HepG2 (cell line): ENCODE data around the gene LSM12. TPM values are rescaled to one million over a fixed set of nuclear protein-coding genes. Genes with fewer than 3 reads are reported as not detected.

Experiments used
- BRCA1 ChIP-seq: sonication (generic); formaldehyde crosslinking; IDR thresholded peaks from 2 replicates; pipeline ENCODE4 v1.4.0; 2020; ENCODE audit warnings: missing genetic modification reagents
- CBX5 ChIP-seq: sonication (generic); formaldehyde crosslinking; IDR thresholded peaks from 2 replicates; pipeline ENCODE4 v1.4.0; 2020; ENCODE audit warnings: missing genetic modification reagents, borderline replicate concordance
- CCDC6 ChIP-seq: sonication (generic); formaldehyde crosslinking; IDR thresholded peaks from 2 replicates; pipeline ENCODE4 v1.8.1; 2022; ENCODE audit warnings: mild to moderate bottlenecking, missing genetic modification reagents, moderate library complexity
- CREM ChIP-seq, 2 experiments: sonication (generic) in 1 of 2; formaldehyde crosslinking in 1 of 2; IDR thresholded peaks; 2 replicates each; pipeline versions ENCODE4 v1.4.0 to v1.6.1; 2016 to 2020; ENCODE audit warnings: antibody characterized with exemption in 1 of 2, mild to moderate bottlenecking in 1 of 2, missing genetic modification reagents in 1 of 2
- HMGA1 ChIP-seq: sonication (generic); formaldehyde crosslinking; conservative IDR thresholded peaks from 2 replicates; pipeline ENCODE4 v1.4.0; 2020; ENCODE audit warnings: missing genetic modification reagents
- IKZF1 ChIP-seq: fragments of 450-650 bp; IDR thresholded peaks from 2 replicates; pipeline ENCODE4 v1.7.1; 2016
- KLF15 ChIP-seq: sonication (generic); formaldehyde crosslinking; IDR thresholded peaks from 2 replicates; pipeline ENCODE4 v1.8.1; 2023; ENCODE audit warnings: borderline replicate concordance, mild to moderate bottlenecking, inconsistent platforms, missing genetic modification reagents, mixed read lengths
- MAFG ChIP-seq: sonication (generic); formaldehyde crosslinking; IDR thresholded peaks from 2 replicates; pipeline ENCODE4 v1.5.1; 2020; ENCODE audit warnings: mild to moderate bottlenecking, missing genetic modification reagents
- NFKB2 ChIP-seq: sonication (generic); formaldehyde crosslinking; IDR thresholded peaks from 2 replicates; pipeline ENCODE4 v1.4.0; 2020; ENCODE audit warnings: missing genetic modification reagents, borderline replicate concordance
- RORA ChIP-seq: sonication (generic); formaldehyde crosslinking; IDR thresholded peaks from 2 replicates; pipeline ENCODE4 v1.5.0; 2020; ENCODE audit warnings: mild to moderate bottlenecking, missing genetic modification reagents, moderate library complexity
- SMAD9 ChIP-seq: sonication (generic); formaldehyde crosslinking; IDR thresholded peaks from 2 replicates; pipeline ENCODE4 v1.5.1; 2020; ENCODE audit warnings: mild to moderate bottlenecking, missing genetic modification reagents
- XRCC5 ChIP-seq: fragments of 200-400 bp; formaldehyde crosslinking; optimal IDR thresholded peaks from 2 replicates; pipeline ENCODE3; 2017; ENCODE audit warnings: mild to moderate bottlenecking, low read length
- ZNF34 ChIP-seq: sonication (generic); formaldehyde crosslinking; IDR thresholded peaks from 2 replicates; pipeline ENCODE4 v1.4.0; 2020; ENCODE audit warnings: mild to moderate bottlenecking, missing genetic modification reagents, borderline replicate concordance
- ZNF441 ChIP-seq: sonication (generic); formaldehyde crosslinking; IDR thresholded peaks from 2 replicates; pipeline ENCODE4 v1.7.0; 2021; ENCODE audit warnings: missing genetic modification reagents, borderline replicate concordance
- ZNF547 ChIP-seq: sonication (generic); formaldehyde crosslinking; IDR thresholded peaks from 2 replicates; pipeline ENCODE4 v1.5.1; 2020; ENCODE audit warnings: mild to moderate bottlenecking, missing genetic modification reagents
- ZNF605 ChIP-seq: sonication (generic); formaldehyde crosslinking; IDR thresholded peaks from 2 replicates; pipeline ENCODE4 v1.8.0; 2022; ENCODE audit warnings: mild to moderate bottlenecking, missing genetic modification reagents
- ZNF609 ChIP-seq: sonication (generic); formaldehyde crosslinking; IDR thresholded peaks from 2 replicates; pipeline ENCODE4 v1.4.0; 2020; ENCODE audit warnings: mild to moderate bottlenecking, missing genetic modification reagents, borderline replicate concordance
- ZNF770 ChIP-seq: sonication (generic); formaldehyde crosslinking; IDR thresholded peaks from 2 replicates; pipeline ENCODE4 v1.5.0; 2020; ENCODE audit warnings: mild to moderate bottlenecking, missing genetic modification reagents
- polyA plus RNA-seq, 8 experiments: library from polyadenylated mRNA; depleted of rRNA in 3 of 8; stranded (reverse) in 7 of 8; unstranded in 1 of 8; fragments of >200 nt; fragmentation: Illumina TruSeq in 4 of 8; extraction: Trizol in 4 of 8; gene quantifications; 2 replicates each; pipeline versions ENCODE4 v1.2.1 to v1.2.3, GENCODE V29; 2011 to 2016; ENCODE audit warnings: low read depth in 4 of 8, missing spikeins in 1 of 8, mixed read lengths in 1 of 8; ENCODE audit not compliant: insufficient read depth in 1 of 8
- total RNA-seq, 5 experiments: library from RNA; depleted of rRNA; stranded (reverse); fragments of >200 nt; fragmentation: Illumina TruSeq; extraction: Trizol; gene quantifications; 2 replicates each; pipeline ENCODE4 v1.2.3, GENCODE V29; 2016; ENCODE audit warnings: low read depth in 1 of 5
- TF ChIP-seq, protein P1 (sequence below): sonication (generic); formaldehyde crosslinking; IDR thresholded peaks from 2 replicates; pipeline ENCODE4 v1.4.0; 2020; ENCODE audit warnings: missing genetic modification reagents
- TF ChIP-seq, protein P2 (sequence below): IDR thresholded peaks from 2 replicates; pipeline ENCODE4 v1.6.1; 2016

The LSM12 gene
- total and polyA plus RNA-seq, 2 of the 13 experiments (the other 11 are each of a cell fraction or from before 2014, with no cell fraction given): 52.8 to 55.7 TPM

- TF ChIP-seq, protein P1, sequence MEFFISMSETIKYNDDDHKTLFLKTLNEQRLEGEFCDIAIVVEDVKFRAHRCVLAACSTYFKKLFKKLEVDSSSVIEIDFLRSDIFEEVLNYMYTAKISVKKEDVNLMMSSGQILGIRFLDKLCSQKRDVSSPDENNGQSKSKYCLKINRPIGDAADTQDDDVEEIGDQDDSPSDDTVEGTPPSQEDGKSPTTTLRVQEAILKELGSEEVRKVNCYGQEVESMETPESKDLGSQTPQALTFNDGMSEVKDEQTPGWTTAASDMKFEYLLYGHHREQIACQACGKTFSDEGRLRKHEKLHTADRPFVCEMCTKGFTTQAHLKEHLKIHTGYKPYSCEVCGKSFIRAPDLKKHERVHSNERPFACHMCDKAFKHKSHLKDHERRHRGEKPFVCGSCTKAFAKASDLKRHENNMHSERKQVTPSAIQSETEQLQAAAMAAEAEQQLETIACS: no peak
- TF ChIP-seq ZNF441 (CRISPR knock-in tag) (no peak), CREM (IDR thresholded peaks at IDR 0.05) (no peak), CREM (CRISPR knock-in tag; IDR thresholded peaks at IDR 0.05) (no peak), CBX5 (CRISPR knock-in tag) (no peak), HMGA1 (CRISPR knock-in tag) (no peak), KLF15 (CRISPR knock-in tag) (no peak), MAFG (CRISPR knock-in tag) (no peak), ZNF770 (CRISPR knock-in tag) (no peak), NFKB2 (CRISPR knock-in tag) (no peak), RORA (no peak), ZNF605 (CRISPR knock-in tag) (no peak), IKZF1 (no peak), BRCA1 (CRISPR knock-in tag) (no peak), ZNF547 (CRISPR knock-in tag) (no peak), SMAD9 (CRISPR knock-in tag) (no peak), ZNF609 (peak; percentile 27; the same call in 1 of the 2 replicates), CCDC6 (CRISPR knock-in tag) (0 out of 2 replicates have a peak, but pooled peaks have one; percentile 35), ZNF34 (CRISPR knock-in tag) (no peak), XRCC5 (no peak)
- TF ChIP-seq, protein P2, sequence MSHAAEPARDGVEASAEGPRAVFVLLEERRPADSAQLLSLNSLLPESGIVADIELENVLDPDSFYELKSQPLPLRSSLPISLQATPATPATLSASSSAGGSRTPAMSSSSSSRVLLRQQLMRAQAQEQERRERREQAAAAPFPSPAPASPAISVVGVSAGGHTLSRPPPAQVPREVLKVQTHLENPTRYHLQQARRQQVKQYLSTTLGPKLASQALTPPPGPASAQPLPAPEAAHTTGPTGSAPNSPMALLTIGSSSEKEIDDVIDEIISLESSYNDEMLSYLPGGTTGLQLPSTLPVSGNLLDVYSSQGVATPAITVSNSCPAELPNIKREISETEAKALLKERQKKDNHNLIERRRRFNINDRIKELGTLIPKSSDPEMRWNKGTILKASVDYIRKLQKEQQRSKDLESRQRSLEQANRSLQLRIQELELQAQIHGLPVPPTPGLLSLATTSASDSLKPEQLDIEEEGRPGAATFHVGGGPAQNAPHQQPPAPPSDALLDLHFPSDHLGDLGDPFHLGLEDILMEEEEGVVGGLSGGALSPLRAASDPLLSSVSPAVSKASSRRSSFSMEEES: no peak
Observed at GRCh38 chr17:44076716-44077594, 10.5 kb upstream of the LSM12 start (continued).
